GM19452 (cell line): Measurements from ENCODE around the gene AQP6.
"Not testable (repeated sequence)": the region's sequence is repeated elsewhere in the genome, so short reads cannot be mapped to it uniquely, and the experiment has no call there.

Source experiments
- ATAC-seq: cut with Tn5 transposase; IDR thresholded peaks from one replicate; pipeline ENCODE4 v1.9.1; 2021; ENCODE audit not compliant: unreplicated experiment

The AQP6 gene

GRCh38 chr12:49987625-49988303, 15.0 kb downstream of the AQP6 start:
- no peak for ATAC-seq

- ATAC-seq = not testable (repeated sequence)
These were observed 16.7 kb downstream of the AQP6 start for GRCh38 chr12:49989400-49989799.

DNA sequence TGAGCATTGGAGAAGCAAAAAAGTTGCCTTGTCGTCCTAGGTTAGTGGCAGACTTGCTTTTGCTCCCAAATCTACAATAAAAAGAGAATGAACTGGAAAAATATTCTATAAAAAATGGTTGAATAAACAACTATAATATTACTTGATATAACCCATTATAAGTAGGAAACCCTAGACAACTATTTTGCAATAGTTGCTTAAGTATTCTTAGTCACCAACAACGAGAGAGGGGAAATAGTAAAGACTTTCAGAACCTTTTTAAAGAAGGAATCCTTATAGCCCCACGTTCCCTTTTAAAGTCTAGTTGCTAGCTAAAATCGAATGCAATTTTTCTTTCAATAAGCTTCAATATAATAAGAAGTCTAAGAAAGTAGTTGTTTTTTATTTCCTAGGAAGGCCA, 17.5 kb downstream of the AQP6 start:
- no peak for ATAC-seq

DNA sequence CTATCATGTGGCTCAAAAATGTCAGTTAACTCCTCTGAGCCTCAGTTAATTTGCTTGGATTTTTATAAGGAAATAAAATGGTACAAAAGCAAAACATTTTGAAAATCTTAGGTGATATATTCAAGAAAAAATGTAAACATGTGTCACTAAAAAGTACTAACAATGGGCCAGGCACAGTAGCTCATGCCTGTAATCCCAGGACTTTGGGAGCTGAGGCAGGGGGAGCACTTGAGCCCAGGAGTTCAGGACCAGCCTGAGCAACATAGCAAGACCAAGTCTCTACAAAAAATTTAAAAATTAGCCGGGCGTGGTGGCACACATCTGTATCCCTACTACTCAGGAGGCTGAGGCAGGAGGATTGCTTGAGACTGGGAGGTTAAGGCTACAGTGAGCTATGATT, 25.7 kb downstream of the AQP6 start:
- ATAC-seq = no peak

- no peak for ATAC-seq
These were observed 30.8 kb downstream of the AQP6 start for GRCh38 chr12:50003595-50003994.

GRCh38 chr12:50004696-50005095, 31.9 kb downstream of the AQP6 start:
- no peak for ATAC-seq

GRCh38 chr12:50005175-50005574, 32.4 kb downstream of the AQP6 start:
- no peak for ATAC-seq

DNA sequence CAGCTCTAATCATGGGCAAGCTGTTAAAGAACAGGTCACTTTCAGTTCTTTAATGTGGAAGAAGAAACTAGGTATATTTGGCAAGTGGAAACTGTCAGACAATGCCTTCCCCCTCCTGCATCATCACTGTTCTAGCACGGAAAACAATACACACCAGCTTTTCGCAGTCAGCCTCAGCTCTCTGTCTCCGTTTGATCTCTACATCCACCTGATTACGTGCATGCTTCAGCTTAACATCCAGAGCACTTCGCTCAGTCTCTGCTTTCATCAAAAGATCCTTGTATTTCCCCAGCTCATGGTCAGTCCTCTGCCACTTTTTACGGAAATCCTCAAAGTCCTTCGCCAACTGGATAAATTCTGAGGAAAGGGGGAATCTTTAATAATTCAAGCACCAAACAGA, 33.5 kb downstream of the AQP6 start:
- ATAC-seq = no peak

DNA sequence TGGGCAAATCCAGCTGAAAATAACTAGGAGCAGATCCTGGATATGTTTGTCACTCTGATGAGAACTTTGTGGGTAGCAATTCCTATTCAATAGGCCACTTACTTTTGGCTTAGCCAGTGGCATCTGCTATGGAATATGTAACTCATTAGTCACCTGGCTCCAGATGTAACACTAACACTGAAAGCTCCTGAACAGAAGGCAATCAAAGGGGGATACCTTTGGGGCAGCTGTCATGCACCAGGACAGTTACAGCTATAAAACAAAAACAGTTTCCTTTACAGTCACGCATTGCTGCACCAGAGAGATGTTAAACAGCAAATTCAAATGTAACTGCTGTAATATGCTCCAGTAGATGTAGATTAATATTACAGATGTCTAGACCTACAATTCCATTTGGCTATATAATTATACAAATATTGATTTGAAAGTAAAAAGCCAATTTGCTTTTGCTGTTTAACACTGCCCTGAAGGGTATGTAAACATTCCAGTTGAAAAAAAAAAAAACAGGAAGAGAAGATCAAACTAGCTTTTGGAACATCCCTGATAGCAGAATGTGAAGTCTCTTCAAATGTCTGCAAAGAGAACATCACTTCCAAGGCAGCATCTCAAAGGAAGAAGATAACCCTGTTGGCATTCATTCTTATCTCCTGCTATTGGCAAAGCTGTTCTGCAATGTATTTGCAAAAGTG, 34.2 kb downstream of the AQP6 start:
- ATAC-seq = no peak

DNA sequence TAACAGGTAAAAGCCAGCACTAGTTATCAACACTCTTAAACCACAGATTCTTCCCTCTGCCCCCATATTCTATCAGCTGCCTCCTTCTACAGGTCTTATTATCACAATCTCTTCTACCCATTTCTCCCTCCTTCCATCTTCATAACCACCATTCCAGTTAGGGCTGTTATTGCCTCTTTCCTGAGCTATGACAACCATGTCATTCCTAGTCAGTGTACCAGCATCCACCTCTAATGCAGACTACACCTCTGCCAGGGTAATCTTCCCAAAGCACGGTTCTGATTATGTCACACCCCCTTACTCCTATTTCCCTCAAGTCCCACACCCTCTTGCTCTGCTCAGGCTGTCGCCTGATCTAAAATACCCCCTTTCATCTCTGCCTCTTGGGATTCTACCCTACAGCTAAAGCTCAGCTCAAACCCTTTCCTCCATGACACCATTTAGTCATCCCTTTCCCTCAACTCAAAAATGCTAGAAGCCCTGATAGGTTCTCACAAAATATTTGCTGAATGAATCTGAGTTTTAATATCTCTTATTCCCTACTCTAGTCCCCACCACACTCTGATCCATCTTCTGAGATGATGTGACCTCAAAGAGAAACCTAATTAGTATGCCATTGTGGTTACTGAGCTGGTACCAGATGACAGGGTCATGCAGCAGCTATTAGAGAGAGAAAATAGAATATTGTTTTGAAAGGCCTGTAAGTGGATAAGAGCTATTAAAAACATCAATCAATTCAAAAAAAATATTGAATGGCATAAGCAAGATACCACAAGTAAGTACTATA, 40.8 kb downstream of the AQP6 start:
- ATAC-seq = no peak

GRCh38 chr12:50014342-50014741, 41.6 kb downstream of the AQP6 start:
- ATAC-seq = no peak

DNA sequence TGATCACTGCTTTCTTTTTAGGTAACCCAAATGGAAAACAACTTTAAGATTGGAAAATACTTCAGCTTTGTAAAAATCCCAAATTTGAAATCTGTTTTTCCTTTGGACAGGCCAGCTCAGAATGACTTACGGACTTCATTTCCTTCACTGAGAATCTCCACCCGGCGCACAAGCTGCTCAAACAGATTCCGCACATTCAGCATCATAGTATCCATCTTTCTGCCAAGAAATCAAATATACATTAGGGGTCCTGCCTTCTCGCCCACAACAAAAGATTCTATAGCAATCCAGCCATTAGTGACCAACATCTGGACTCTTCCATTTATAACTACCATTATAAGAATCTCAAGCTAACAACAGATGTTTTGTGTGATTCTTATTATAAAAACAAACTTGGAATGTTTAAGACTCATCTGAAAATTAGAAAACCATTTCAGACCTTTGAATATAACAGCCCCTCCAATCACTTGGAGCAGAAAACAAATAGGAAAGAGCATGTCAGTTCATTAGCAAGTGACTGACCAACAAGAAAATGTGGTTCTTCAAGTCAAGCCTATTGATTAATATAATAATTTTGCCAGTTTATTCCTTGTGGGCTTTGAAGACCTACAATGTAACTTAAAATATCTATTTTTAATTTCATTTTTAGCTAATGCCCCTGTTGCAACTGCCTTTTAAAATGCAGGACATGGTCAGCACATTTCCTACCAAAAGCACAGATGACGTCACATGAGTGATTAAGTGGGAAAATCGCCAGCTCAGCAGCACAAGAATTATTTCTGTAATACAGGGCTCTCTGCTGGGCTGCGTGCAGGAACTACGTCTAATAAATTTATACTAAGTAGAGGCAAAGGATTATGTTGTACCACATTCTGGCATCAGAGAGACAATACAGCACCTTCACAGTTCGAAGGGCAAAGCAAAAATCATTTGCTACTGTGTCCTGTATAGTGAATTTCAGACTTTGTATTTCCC, 44.0 kb downstream of the AQP6 start:
- ATAC-seq = no peak

DNA sequence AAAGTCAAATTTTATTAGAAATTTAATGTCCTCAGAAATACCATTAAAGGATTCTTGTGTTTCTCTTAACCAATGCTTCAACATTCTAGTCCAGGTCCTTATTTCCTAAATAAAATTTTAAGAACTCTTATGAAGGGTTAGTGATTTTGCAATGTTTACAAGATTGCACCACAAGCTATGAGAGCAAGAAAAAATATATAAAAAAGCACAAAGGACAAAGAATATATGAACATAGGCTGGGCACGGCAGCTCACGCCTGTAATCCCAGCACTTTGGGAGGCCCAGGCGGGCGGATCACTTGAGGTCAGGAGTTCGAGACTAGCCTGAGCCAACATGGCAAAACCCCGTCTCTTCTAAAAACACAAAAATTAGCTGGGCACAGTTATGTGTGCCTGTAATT, 44.9 kb downstream of the AQP6 start:
- ATAC-seq = no peak

DNA sequence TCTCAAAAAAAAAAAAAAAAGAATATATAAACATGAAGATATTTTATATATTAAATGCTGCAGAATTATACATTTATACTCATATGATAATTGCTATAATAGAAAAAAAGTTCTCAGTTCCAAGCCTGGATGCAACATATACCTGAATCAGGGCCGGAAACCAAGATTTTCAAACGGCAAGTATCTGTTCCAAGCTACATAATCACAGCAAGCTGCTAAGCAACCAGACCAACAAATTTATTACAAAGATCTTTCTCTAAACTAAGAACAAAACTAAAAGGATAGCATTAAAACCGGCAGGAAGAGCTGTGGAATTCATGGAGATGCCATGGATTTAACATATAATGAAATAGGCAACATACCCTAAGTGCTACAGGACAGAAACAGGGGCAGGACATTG, 45.4 kb downstream of the AQP6 start:
- ATAC-seq = no peak

- ATAC-seq = no peak
These were observed 46.2 kb downstream of the AQP6 start for GRCh38 chr12:50018968-50019367.

- ATAC-seq = no peak
These were observed 46.8 kb downstream of the AQP6 start for GRCh38 chr12:50019524-50019923.

DNA sequence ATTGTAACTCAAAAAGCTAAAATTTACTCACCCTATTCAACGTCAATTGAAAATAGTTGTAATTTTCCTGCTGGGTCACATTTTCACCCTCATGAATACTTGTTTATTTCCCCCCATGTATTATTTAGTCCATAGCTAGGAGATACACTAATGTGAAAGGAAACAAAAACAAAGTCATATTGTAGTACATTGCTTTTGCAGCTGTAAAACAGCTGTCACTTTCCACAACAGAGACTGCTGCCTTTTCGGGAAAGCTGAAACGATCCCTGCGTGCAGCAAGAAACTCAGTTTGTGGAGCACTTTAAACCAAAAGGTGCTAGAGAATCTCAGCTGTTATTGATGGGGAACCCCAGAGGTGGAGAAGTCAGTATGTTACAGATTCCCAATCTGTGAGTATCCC, 48.3 kb downstream of the AQP6 start:
- ATAC-seq = no peak

GRCh38 chr12:50022903-50023302, 50.2 kb downstream of the AQP6 start:
- no peak for ATAC-seq

DNA sequence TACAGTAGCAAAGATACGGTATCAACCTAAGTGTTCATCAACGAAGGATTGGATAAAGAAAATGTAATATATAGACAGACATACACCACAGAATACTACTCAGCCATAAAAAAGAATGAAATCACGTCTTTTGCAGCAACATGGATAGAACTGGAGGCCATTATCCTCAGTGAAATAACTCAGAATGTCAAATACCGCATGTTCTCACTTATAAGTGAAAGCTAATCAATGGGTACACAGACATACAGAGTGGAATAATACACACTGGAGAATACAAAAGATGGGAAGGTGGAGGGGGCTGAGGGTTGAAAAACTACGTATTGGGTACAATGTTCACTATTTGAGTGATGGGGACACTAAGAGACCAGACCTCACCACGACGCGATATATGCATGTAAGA, 51.5 kb downstream of the AQP6 start:
- no peak for ATAC-seq

DNA sequence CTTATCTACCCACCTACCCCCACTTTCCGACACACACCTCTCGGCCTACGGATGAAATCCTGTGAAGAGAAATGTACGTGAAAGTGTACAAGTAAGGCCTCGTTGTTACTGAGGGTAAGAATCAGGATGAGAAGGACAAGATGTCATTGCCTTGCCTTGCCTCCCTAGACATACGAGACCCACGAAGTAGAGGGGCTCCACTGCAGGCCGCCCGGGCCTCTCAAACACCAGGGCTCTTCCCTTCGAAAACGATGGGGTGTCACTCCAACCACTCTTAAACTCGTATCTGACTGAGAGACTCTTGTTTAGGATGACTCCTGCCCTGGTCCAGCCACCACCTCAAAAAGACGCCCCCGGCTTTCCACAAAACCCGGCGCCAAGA, 52.0 kb downstream of the AQP6 start:
- peak; percentile 7 for ATAC-seq
